ENCODE measurements around the gene HNRNPD.
"Not testable (repeated sequence)": the region's sequence is repeated elsewhere in the genome, so short reads cannot be mapped to it uniquely, and the experiment has no call there.

HNRNPD gene, protein sequence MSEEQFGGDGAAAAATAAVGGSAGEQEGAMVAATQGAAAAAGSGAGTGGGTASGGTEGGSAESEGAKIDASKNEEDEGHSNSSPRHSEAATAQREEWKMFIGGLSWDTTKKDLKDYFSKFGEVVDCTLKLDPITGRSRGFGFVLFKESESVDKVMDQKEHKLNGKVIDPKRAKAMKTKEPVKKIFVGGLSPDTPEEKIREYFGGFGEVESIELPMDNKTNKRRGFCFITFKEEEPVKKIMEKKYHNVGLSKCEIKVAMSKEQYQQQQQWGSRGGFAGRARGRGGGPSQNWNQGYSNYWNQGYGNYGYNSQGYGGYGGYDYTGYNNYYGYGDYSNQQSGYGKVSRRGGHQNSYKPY

DNA sequence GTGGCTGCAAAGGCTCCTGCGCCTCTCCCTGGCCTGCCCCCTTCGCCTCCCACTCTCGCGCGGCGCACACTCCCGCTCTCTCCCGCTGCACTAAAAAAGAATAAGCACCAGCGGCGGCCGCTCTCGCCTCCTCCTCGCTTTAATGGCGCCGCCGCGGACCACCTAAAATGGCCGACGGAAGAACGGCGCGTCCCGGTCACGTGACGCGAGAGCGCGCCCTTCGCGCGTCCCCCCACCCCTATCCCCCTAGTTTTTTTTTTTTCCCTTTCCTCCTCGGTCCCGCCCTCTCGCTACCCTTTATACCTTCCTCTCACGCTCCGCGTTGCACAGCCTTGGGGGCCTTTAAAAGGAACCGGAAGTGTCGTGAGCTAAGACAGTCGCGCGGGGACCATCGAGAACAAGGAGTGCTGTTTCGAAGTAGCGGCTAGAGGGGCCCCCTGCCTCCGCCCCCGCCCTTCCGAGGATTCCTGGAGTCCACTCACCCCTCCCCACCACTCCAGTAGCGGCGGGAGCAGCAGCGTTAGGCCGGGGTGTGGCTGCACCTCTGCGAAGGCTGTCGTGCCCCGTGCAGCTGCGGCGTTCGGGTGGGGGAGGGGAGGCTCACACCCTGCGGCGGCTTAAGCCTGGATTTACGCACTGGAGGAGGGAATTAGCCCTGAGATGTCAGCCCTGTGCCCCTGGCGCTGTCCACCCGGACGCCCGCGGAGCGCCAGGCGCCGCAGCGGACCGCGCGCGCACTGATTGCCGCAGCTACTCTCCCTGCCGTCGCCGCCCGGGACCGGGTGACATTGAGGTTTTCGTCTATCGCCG is at the start of gene HNRNPD:
Gene HNRNPD, minus strand, starts transcription at position 176 of the 810 bp plus-strand sequence. CDS start 313 bp downstream, outside the sequence.
- peak; percentile 92 for DNase-seq

DNA sequence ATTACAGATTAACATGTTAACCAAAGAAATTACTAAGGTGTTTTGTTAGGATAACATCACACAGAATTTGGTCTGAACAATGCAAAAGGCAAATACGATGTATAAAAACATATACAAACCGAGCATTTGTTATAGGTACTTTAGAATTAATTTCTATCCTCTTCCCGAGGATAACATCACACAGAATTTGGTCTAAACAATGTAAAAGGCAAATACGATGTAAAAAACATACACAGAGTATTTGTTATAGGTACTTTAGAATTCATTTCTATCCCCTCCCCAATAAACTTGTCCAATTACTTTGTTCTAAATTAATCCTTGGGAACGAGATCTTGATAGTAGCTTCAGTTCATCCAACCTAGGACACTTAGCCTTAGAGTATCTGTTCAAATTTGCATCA is 48.8 kb upstream of the HNRNPD start:
- no peak for DNase-seq

DNA sequence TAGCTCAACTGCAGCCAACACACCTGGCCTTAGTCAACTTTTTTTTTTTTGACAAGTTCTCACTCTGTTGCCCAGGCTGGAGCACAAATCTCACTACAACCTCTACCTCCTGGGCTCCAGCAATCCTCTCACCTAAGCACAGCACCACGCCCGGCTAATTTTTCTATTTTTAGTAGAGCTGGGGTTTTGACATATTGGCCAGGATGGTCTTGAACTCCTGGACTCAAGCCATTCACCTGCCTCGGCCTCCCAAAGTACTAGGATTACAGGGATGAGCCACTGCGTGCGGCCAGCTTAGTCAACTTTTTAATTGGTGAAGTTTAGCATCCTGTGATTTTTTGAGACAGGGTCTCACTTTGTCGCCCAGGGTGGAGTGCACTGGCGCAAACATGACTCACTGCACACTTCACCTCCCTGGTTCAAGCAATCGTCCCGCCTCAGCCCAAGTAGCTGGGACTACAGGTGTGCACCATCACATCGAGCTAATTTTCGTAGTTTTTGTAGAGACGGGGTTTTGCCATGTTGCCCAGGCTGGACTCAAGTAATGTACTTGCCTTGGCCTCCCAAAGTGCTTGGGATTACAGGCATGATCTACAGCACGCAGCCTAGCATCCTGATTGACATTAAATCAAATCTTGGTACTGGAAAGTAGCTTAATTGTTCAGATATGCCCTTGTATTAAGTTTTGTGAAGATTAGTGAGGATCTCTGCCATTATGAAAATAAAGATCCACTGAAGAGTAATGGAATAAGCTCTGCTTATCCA is 48.2 kb upstream of the HNRNPD start:
- no peak for DNase-seq

DNA sequence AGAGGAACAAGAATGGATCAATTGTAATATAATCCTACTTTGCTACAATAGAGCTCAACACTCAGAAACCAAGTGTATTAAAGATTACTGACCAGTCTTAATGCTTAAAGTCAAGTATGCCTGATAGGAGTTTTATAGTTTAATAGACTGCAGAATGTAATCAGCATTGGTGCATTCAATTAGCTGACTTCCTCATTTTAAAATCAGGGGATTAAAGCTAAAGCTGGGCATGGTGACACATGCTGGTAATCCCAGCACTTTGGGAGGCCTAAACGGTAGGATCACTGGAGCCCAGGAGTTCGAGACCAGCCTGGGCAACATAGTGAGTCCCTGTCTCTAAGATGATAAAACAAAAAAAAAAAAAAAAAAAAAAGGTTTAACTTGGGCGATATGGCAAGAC is 45.7 kb upstream of the HNRNPD start:
- no peak for DNase-seq

DNA sequence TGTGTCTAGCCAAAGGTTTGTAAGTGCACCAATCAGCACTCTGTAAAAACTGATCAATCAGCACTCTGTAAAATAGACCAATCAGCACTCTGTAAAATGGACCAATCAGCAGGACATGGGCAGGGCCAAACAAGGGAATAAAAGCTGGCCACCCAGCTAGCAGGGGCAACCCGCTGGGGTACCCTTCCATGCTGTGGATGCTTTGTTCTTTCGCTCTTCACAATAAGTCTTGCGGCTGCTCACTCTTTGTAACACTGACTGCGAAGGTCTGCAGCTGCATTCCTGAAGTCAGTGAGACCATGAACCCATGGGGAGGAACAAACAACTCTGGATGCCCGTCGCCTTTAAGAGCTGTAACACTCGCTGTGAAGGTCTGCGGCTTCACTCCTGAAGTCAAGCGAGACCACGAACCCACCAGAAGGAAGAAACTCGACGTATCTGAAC is 42.2 kb upstream of the HNRNPD start:
- DNase-seq, result no peak

DNA sequence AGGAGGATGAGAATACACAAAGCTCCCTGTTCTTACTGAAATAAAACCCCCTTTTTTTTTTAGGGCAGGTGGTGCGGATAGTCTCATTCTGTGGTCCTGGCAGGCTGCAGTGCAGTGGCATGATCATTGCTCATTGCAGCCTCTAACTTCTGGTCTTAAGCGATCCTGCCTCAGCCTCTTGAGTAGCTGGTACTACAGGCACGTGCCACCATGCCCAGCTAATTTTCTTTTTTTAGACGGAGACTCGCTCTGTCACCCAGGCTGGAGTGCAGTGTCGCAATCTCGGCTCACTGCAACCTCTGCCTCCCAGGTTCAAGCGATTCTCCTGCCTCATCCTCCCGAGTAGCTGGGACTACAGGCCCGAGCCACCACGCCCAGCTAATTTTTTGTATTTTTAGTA is 41.3 kb upstream of the HNRNPD start:
- not testable (repeated sequence) for DNase-seq

DNA sequence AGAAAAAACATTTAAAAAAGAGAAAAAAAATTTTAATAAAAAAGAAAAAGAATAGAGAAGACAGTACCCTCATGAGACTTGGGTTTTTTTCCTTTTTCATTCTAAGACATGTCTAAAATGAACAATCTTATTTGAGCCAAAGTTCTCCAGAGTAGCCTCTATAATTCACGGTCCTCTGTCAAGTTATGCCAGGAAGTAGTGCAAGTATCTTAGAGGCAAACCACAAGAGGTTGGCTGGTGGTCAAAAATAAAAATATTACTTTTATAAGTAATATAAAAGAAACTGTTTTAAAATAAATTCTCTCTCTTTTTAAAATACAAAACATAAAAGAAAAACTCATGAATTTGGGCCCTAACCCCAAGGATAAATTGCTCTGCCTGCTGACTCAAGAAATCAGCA is 29.9 kb upstream of the HNRNPD start:
- DNase-seq, result no peak

DNA sequence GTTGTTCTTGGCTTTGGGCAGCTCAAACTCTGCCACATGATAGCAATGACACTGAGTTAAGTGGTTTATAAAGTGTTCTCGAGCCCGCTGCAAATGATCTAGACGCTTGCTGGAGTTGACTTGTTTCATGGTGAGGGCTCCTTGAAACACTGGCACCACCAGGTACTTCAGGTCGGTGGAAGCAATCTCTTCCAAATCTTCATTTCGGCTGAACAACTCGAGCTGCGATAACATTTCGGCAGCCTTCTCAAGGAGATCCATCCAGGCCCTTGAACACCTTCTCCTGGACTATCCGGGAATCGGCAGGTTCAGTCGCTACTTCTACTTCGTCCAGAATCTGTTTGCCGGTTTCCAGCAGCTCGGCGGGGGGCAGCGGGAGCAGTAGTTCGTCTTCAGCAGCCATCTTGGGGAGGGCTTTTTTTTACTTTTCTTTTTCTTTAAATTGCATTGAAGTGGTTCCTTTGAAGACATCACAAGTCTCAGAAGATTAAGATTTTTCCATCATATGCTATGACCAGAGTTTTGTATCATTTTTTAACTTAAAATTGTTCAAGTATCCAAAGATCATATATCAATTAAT is 28.5 kb upstream of the HNRNPD start:
- DNase-seq, result no peak

DNA sequence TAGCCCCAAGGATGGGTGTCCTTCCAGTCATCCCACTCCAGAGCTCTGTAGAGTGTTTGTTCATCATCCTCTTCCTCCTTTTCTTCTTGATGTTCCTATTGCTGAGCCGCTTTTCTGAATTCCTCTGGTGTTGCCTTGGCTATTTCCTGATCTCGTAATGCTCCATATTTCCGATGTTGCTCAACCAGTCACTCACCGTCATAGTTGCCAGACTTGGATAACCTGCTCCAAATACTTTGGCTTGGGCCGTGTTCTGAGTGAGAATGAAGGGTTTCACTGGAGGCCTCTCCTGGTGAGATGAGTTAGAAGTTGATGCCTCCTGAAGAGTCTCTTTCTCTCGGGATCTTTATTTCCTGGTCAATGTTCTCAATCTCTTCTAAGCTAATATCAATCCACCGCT is 27.8 kb upstream of the HNRNPD start:
- DNase-seq, result no peak

DNA sequence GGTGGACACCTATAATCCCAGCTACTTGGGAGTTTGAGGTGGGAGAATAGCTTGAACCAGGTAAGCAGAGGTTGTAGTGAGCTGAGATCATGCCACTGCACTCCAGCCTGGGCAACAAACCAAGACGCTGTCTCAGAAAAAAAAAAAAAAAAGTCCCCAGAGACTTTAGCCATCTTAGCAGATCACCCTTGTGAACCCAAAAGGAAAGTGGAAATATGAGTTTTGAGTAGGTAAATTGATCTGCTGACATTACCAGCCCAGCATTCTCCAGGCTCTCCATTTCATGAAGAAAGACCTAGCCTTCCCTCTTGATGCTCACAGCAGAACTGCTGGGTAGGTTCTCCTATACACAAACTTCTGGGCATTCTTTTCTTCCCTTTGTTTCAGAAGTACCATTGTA is 24.5 kb upstream of the HNRNPD start:
- DNase-seq, result no peak

DNA sequence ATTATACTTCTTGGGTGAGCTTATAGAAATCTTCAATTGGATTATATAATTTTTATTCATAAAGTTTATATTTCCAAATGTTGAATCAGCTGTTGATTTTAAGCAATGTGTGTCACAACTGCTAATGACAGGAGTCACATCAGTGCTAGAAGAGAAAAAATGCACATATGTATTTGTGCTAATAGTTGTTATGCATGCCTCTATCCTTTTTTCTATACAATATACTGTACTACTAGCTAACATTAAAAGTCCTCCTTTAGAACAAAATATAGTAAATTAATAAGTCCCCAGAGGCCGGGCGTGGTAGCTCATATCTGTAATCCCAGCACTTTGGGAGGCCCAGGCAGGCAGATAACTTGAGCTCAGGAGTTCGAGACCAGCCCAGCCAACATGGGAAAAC is 23.7 kb upstream of the HNRNPD start:
- DNase-seq, result no peak

DNA sequence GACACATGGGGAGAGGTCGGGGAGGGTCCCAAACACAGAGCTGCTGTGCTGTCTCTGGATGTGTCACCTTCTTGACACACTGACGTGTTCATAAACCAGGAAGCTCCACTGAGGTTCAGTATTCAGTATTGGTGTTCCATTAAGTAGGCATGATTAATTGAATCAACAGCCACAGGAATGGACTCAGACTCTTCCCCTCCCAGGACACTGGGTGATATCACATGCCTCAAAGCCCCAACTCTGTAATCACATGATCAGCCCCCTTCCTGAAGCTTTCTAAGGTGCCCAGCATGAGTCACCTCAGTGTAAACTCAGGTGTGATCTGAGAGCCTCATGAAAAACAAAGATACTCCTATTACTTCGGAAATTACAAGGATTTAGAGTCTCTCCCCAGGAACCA is 21.1 kb upstream of the HNRNPD start:
- no peak for DNase-seq

DNA sequence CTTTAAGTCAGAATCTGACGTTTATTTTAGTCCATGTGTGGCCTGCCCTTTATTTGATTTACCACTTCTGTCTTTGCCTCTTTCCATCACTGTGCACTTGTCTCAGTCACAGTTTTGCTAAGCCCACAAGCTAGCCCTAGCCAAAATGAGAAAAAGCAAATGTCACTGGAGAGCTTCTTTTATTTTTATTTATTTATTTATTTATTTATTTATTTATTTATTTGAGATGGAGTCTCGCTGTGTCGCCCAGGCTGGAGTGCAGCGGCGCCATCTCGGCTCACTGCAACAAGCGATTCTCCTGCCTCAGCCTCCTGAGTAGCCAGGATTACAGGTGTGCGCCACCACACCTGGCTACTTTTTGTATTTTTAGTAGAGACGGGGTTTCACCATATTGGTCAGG is 16.3 kb upstream of the HNRNPD start:
- not testable (repeated sequence) for DNase-seq

DNA sequence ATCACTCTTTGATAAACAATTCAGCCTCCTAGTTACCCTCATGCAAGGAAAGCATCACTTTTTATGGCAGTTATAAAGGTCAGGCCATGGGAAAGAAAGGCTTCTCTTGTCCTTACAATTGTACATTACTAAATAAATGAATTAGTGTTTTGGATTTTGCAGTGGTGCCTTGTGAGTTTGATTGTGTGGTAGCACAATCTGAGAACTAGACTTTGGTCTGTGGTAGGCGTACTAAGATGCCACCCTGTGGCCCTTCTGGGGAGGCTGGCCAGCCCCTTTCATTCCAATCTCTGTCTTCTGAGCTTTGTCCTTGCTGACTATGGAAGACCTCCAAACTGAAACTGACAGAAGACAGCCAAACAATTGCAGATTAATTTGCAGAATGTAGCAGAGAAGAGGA is 14.6 kb upstream of the HNRNPD start:
- no peak for DNase-seq

DNA sequence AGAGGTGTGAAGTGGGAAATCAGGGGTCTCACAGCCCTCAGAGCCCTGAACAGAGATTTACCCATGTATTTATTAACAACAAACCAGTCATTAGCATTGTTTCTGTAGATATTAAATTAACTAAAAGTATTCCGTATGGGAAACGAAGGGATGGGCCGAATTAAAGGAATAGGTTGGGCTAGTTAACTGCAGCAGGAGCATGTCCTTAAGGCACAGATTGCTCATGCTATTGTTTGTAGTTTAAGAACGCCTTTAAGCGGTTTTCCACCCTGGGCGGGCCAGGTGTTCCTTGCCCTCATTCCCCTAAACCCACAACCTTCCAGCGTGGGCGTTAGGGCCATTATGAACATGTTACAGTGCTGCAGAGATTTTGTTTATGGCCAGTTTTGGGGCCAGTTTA is 12.5 kb upstream of the HNRNPD start:
- not testable (repeated sequence) for DNase-seq

DNA sequence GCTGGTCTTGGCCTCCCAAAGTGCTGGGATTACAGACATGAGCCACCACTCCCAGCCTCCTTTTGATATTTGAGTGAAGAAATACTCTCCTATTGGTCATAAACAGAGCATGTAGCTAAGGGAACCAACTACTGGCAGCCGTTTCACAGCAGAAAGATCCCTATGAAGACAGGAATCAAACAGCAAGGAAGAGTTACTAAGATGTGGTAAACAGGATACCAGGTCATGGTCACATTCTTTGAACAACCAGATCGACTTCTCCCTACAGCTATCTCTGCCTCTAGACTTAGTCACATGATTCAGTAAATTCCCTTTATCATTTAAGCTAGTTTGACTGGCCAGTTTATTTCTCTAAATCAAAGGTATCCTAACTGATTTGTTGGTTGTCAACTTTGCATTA is 9.0 kb upstream of the HNRNPD start:
- DNase-seq, result no peak

DNA sequence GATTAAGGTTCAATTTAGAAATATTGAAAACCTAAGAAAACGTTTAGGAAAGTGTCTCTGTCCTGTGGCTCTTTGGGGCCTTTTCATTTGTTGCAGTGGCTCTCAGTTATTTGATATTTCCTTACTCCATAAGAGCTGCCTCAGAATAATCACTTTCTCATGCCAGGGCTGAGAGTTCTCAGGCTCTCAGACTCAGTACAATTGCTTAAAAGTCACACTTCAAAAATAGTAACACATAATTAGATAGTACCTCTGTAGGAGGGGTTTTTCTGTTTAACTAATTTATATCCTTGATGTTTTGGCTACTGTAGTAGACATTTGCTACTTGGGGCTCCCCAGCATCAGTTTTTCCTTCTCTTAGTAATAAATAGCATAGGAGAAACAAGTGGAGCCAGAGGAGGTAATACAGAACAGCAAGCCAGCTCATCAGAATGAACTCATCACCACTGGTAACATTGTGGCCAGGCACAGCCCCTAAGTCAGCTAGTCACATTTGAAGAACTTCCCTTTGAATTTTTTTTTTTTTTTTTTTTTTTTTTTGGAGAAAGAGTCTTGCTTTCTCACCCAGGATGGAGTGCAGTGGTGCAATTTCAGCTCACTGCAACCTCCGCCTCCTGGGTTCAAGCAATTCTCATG is 8.0 kb upstream of the HNRNPD start:
- DNase-seq, result no peak

DNA sequence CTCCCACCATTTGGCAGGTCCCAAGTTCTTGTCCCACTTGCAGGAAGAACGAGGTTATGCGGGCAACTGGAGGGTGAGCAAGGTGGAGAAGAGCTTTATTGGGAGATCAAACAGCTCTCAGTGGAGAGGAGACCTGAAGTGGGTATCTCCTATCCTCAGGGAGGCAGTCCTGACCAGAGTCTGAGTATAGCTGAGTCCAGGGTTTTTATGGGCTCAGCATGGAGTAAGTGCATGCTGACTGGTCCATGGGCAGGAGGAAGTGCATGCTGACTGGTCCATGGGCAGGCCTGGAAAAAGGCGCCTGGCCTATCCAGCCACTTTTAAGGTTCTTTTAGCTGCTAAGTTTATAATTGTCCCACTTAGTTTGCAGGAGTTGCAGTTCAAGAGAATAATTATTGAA is 7.4 kb upstream of the HNRNPD start:
- no peak for DNase-seq

DNA sequence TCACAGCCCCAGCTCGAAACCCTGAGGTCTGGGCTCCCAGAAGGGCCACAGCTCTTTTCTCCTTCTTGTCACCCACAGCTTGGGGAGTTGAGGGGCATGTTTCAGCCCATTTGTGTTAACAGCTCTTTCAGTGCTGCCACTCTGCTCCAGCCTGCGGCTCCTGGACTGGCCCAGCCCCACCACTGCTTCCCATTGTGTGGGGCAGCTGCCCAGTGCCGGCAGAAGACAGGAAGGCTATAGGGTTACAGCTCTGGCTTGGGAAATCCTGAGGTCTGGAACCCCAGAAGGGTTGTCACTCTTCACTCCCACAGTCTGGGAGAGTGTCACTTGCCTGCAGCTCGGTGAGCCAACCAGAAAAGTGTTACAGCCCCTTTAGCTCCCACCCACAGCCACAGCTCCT is 7.0 kb upstream of the HNRNPD start:
- DNase-seq, result no peak

DNA sequence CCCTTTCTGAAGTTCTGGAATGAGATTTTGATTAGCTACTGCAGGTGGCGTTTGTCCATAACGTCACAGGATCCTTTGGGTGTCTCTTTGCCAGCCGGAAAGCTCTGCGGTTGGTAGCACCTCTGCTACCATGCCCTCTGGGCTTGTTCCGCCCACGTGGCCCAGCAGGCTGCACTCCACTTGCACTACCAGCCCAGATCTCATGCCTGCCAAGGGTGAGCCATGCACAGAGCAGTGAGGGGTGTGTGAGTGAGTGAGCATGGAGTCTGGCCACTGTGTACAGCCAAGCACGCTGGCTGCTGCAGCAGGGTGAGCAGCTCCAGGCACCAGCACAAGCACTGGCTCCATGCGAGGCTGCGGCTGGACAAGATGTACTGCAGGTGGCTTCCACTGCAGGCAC is 6.6 kb upstream of the HNRNPD start:
- DNase-seq, result no peak

DNA sequence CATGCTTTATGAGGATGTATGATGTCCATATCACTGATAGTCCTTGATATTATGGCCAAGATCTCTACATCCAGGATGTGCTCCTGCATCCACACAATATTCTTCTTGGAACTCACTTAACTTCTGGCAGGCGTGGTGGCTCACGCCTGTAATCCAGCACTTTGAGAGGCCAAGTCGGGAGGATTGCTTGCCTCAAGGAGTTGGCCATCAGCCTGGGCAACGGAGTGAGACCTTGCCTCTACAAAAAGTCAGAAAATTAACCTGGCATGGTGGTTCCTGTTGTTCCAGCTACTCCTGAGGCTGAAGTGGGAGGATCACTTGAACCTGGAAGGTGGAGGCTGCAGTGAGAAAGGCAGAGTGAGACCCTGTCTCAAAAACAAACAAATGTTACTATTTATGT is 2.3 kb upstream of the HNRNPD start:
- no peak for DNase-seq

DNA sequence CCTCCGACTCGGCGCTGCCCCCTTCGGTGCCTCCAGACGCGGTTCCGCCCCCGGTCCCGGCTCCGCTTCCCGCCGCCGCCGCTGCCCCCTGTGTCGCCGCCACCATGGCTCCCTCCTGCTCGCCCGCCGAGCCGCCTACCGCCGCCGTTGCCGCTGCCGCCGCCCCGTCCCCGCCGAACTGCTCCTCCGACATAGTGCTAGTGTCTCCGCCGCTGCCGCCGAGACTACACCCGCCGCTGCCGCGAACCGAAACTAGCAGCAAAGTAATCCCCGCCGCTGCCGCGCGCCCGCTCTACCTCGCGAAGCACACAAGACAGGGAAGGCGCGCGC is 340 bp downstream of the HNRNPD start:
- DNase-seq, result no peak

Measured in activated naive CD4-positive, alpha-beta T cell treated with Interleukin-2 at 50 U/mL for 16 hours (primary cell).